ENCODE measurements around the gene PLGRKT.

- TF ChIP-seq EZH2 (IDR thresholded peaks at IDR 0.05; ENCODE audit: low read length, missing control alignments), result no peak
- no peak for TF ChIP-seq CTCF (conservative IDR thresholded peaks at IDR 0.05 in 1 of 2, IDR thresholded peaks at IDR 0.05 in 1 of 2; ENCODE audit: low read depth in 1 of 2, low read length in 2 of 2)
Measured at GRCh38 chr9:5429873-5430564, 7.7 kb downstream of the PLGRKT start.

Data from fibroblast of lung (primary cell).